Measurements from ENCODE around the gene ERG. TPM values are rescaled to one million over a fixed set of nuclear protein-coding genes. Genes with fewer than 3 reads are reported as not detected.

Gene ERG
- total RNA-seq, 1 experiment from 2014 or later, result not detected

- DNase-seq (ENCODE audit: low spot score), result no peak
- in situ Hi-C loops (cut with HindIII; ENCODE audit: low sequenced_read_pairs), result no loop called here
These were observed 114.7 kb downstream of the ERG start for GRCh38 chr21:38383411-38384237.

- in situ Hi-C loops (cut with HindIII; ENCODE audit: low sequenced_read_pairs), result no loop called here
- no peak for DNase-seq (ENCODE audit: low spot score)
These were observed 117.7 kb downstream of the ERG start for GRCh38 chr21:38380481-38381137.

- no peak for DNase-seq (ENCODE audit: low spot score)
- in situ Hi-C loops (cut with HindIII; ENCODE audit: low sequenced_read_pairs), result no loop called here
These were observed 119.1 kb downstream of the ERG start for GRCh38 chr21:38379147-38379546.

GRCh38 chr21:38377165-38378088, 120.8 kb downstream of the ERG start:
- no peak for DNase-seq (ENCODE audit: low spot score)
- in situ Hi-C loops (cut with HindIII; ENCODE audit: low sequenced_read_pairs), result no loop called here

- in situ Hi-C loops (cut with HindIII; ENCODE audit: low sequenced_read_pairs), result no loop called here
- DNase-seq (ENCODE audit: low spot score), result no peak
These were observed 121.6 kb downstream of the ERG start for GRCh38 chr21:38376693-38377092.

GRCh38 chr21:38376235-38376634, 122.0 kb downstream of the ERG start:
- in situ Hi-C loops (cut with HindIII; ENCODE audit: low sequenced_read_pairs), result no loop called here
- DNase-seq (ENCODE audit: low spot score), result no peak

GRCh38 chr21:38367646-38368045, 130.6 kb downstream of the ERG start:
- DNase-seq (ENCODE audit: low spot score), result no peak
- in situ Hi-C loops (cut with HindIII; ENCODE audit: low sequenced_read_pairs), result no loop called here

GRCh38 chr21:38365521-38365920, 132.8 kb downstream of the ERG start:
- in situ Hi-C loops (cut with HindIII; ENCODE audit: low sequenced_read_pairs), result no loop called here
- DNase-seq (ENCODE audit: low spot score), result no peak

GRCh38 chr21:38363693-38364092, 134.6 kb downstream of the ERG start:
- DNase-seq (ENCODE audit: low spot score), result no peak
- in situ Hi-C loops (cut with HindIII; ENCODE audit: low sequenced_read_pairs), result no loop called here

- DNase-seq (ENCODE audit: low spot score), result no peak
- in situ Hi-C loops (cut with HindIII; ENCODE audit: low sequenced_read_pairs), result no loop called here
These were observed 137.0 kb downstream of the ERG start for GRCh38 chr21:38361324-38361723.

- no peak for DNase-seq (ENCODE audit: low spot score)
- in situ Hi-C loops (cut with HindIII; ENCODE audit: low sequenced_read_pairs), result no loop called here
These were observed 138.4 kb downstream of the ERG start for GRCh38 chr21:38359835-38360234.

- DNase-seq (ENCODE audit: low spot score), result no peak
- in situ Hi-C loops (cut with HindIII; ENCODE audit: low sequenced_read_pairs), result no loop called here
These were observed 139.2 kb downstream of the ERG start for GRCh38 chr21:38359090-38359489.

GRCh38 chr21:38358666-38359065, 139.6 kb downstream of the ERG start:
- no peak for DNase-seq (ENCODE audit: low spot score)
- in situ Hi-C loops (cut with HindIII; ENCODE audit: low sequenced_read_pairs), result no loop called here

- no peak for DNase-seq (ENCODE audit: low spot score)
- in situ Hi-C loops (cut with HindIII; ENCODE audit: low sequenced_read_pairs), result no loop called here
These were observed 140.2 kb downstream of the ERG start for GRCh38 chr21:38358098-38358497.

- in situ Hi-C loops (cut with HindIII; ENCODE audit: low sequenced_read_pairs), result no loop called here
- no peak for DNase-seq (ENCODE audit: low spot score)
These were observed 141.2 kb downstream of the ERG start for GRCh38 chr21:38356883-38357625.

- DNase-seq (ENCODE audit: low spot score), result peak; percentile 51
- in situ Hi-C loops (cut with HindIII; ENCODE audit: low sequenced_read_pairs), result no loop called here
These were observed 142.1 kb downstream of the ERG start for GRCh38 chr21:38355992-38356781.

- in situ Hi-C loops (cut with HindIII; ENCODE audit: low sequenced_read_pairs), result no loop called here
- no peak for DNase-seq (ENCODE audit: low spot score)
These were observed 142.9 kb downstream of the ERG start for GRCh38 chr21:38355353-38355752.

GRCh38 chr21:38354746-38355145, 143.5 kb downstream of the ERG start:
- no peak for DNase-seq (ENCODE audit: low spot score)
- in situ Hi-C loops (cut with HindIII; ENCODE audit: low sequenced_read_pairs), result no loop called here
